SU-DHL-6 (cell line): ENCODE results near the gene CPVL.

Experiments used
- EZH2phosphoT487 ChIP-seq: fragments of 200-600 bp; sonication (generic), shearing (Covaris generic); conservative IDR thresholded peaks from 2 replicates; pipeline ENCODE4 v1.6.1; 2018; ENCODE audit warnings: mild to moderate bottlenecking, antibody characterized with exemption, low read length, moderate library complexity, mixed read lengths
- TF ChIP-seq, protein P1 (sequence below): fragments of 200-600 bp; sonication (generic); IDR thresholded peaks from one replicate; pipeline ENCODE4 v1.5.1; 2017; ENCODE audit warnings: antibody characterized with exemption, mild to moderate bottlenecking, low read length, moderate library complexity; ENCODE audit not compliant: insufficient read depth, poor library complexity, severe bottlenecking

DNA sequence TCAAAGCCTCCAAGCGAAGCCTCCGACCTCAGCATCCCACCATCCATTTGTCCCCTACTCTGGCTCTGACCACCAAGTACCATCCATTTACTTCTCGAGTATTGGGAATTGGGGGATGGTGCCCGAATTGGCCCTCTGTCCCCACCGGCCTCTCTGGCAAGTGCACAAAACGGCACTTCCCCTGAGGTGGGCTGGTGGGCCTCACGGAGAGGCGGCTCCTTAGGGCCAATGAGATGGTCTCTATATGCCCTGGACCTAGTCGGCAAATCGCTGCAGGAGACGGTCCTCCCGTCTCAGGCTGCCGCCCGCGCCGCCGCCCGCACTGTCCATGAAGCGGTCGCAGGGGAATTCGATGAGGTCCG, 191.0 kb downstream of the CPVL start:
- TF ChIP-seq EZH2phosphoT487, result no peak
- TF ChIP-seq, protein P1, sequence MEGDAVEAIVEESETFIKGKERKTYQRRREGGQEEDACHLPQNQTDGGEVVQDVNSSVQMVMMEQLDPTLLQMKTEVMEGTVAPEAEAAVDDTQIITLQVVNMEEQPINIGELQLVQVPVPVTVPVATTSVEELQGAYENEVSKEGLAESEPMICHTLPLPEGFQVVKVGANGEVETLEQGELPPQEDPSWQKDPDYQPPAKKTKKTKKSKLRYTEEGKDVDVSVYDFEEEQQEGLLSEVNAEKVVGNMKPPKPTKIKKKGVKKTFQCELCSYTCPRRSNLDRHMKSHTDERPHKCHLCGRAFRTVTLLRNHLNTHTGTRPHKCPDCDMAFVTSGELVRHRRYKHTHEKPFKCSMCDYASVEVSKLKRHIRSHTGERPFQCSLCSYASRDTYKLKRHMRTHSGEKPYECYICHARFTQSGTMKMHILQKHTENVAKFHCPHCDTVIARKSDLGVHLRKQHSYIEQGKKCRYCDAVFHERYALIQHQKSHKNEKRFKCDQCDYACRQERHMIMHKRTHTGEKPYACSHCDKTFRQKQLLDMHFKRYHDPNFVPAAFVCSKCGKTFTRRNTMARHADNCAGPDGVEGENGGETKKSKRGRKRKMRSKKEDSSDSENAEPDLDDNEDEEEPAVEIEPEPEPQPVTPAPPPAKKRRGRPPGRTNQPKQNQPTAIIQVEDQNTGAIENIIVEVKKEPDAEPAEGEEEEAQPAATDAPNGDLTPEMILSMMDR, result no peak
